H1 (cell line): Measurements from ENCODE around the gene PIM1.

ENCODE experiments used
- ASH2L ChIP-seq: fragments of 200-600, 300-600 bp; sonication (generic); IDR thresholded peaks from one replicate; pipeline ENCODE4 v1.7.1; 2017; ENCODE audit warnings: low read length
- ATF3 ChIP-seq: IDR thresholded peaks from 2 replicates; pipeline ENCODE4 v1.6.1; 2011; ENCODE audit warnings: low read depth, mild to moderate bottlenecking, low read length; ENCODE audit not compliant: insufficient read depth
- EP300 ChIP-seq, 2 experiments: IDR thresholded peaks; 1 replicate in 1 of 2; 2 replicates in 1 of 2; pipeline ENCODE4 v1.6.1; 2011 to 2012; ENCODE audit warnings: low read depth in 2 of 2, low read length in 2 of 2, mild to moderate bottlenecking in 2 of 2, borderline replicate concordance in 1 of 2, inconsistent platforms in 1 of 2, moderate library complexity in 1 of 2
- EZH2 ChIP-seq: fragments of 200-600 bp; sonication (generic); IDR thresholded peaks from 2 replicates; pipeline ENCODE4 v1.7.1; 2012; ENCODE audit warnings: low read depth, mild to moderate bottlenecking, moderate library complexity, low read length, inconsistent platforms; ENCODE audit not compliant: severe bottlenecking
- GABPA ChIP-seq: IDR thresholded peaks from 2 replicates; pipeline ENCODE4 v1.6.1; 2011; ENCODE audit warnings: mild to moderate bottlenecking, low read length, moderate library complexity, borderline replicate concordance; ENCODE audit not compliant: insufficient read depth
- JUND ChIP-seq: IDR thresholded peaks from 2 replicates; pipeline ENCODE4 v1.6.1; 2011; ENCODE audit warnings: mild to moderate bottlenecking, improper control_type of control experiment, low read length
- RBBP5 ChIP-seq: IDR thresholded peaks from 2 replicates; pipeline ENCODE4 v1.7.1; 2012; ENCODE audit warnings: low read depth, mild to moderate bottlenecking, inconsistent platforms, low read length, moderate library complexity, borderline replicate concordance
- TAF1 ChIP-seq: IDR thresholded peaks from 2 replicates; pipeline ENCODE4 v1.6.1; 2011; ENCODE audit warnings: mild to moderate bottlenecking, low read depth, low read length
- TAF7 ChIP-seq: optimal IDR thresholded peaks from 2 replicates; pipeline ENCODE3; 2011; ENCODE audit warnings: low read depth, mild to moderate bottlenecking, inconsistent platforms, low read length, moderate library complexity, borderline replicate concordance
- YY1 ChIP-seq: IDR thresholded peaks from 2 replicates; pipeline ENCODE4 v1.6.1; 2011; ENCODE audit warnings: low read depth, mild to moderate bottlenecking, low read length
- ZNF274 ChIP-seq: IDR thresholded peaks from 2 replicates; pipeline ENCODE4 v1.7.0; 2012; ENCODE audit warnings: low read length, borderline replicate concordance; ENCODE audit errors: extremely low read depth
- TF ChIP-seq, protein P1 (sequence below), 3 experiments: IDR thresholded peaks; 1 replicate in 2 of 3; 2 replicates in 1 of 3; pipeline versions ENCODE4 v1.5.1 to v1.6.1; 2011; ENCODE audit warnings: low read length in 3 of 3, mild to moderate bottlenecking in 3 of 3, inconsistent platforms in 2 of 3, low read depth in 1 of 3, moderate library complexity in 1 of 3; ENCODE audit not compliant: insufficient read depth in 1 of 3; ENCODE audit errors: control extremely low read depth in 1 of 3
- TF ChIP-seq, protein P2 (sequence below): IDR thresholded peaks from 2 replicates; pipeline ENCODE4 v1.6.1; 2012; ENCODE audit warnings: low read length, inconsistent platforms
- TF ChIP-seq, protein P3 (sequence below): IDR thresholded peaks from 2 replicates; pipeline ENCODE4 v1.6.1; 2011; ENCODE audit warnings: low read length, improper control_type of control experiment

DNA sequence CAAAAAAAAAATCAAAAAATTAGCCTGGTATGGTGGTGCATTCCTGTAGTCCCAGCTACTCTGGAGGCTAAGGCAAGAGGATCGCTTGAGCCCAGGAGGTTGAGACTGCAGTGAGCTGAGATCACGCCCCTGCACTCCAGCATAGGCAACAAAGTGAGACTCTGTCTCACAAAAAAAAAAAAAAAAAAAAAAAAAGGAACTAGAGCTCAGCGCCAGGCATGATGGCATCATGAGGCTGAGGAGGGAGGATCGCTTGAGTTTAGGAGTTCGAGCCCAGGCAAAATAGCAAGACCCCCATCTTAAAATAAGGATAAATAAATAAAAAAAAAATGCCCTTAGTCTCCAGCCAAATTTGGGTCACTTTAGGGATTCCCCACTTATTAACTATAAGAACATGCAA, 40.4 kb upstream of the PIM1 start:
- TF ChIP-seq, protein P1, sequence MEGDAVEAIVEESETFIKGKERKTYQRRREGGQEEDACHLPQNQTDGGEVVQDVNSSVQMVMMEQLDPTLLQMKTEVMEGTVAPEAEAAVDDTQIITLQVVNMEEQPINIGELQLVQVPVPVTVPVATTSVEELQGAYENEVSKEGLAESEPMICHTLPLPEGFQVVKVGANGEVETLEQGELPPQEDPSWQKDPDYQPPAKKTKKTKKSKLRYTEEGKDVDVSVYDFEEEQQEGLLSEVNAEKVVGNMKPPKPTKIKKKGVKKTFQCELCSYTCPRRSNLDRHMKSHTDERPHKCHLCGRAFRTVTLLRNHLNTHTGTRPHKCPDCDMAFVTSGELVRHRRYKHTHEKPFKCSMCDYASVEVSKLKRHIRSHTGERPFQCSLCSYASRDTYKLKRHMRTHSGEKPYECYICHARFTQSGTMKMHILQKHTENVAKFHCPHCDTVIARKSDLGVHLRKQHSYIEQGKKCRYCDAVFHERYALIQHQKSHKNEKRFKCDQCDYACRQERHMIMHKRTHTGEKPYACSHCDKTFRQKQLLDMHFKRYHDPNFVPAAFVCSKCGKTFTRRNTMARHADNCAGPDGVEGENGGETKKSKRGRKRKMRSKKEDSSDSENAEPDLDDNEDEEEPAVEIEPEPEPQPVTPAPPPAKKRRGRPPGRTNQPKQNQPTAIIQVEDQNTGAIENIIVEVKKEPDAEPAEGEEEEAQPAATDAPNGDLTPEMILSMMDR (IDR thresholded peaks at IDR 0.05; ENCODE audit: control extremely low read depth in 1 of 3, insufficient read depth in 1 of 3, low read depth in 1 of 3, low read length in 3 of 3) = no peak
- TF ChIP-seq, protein P2, sequence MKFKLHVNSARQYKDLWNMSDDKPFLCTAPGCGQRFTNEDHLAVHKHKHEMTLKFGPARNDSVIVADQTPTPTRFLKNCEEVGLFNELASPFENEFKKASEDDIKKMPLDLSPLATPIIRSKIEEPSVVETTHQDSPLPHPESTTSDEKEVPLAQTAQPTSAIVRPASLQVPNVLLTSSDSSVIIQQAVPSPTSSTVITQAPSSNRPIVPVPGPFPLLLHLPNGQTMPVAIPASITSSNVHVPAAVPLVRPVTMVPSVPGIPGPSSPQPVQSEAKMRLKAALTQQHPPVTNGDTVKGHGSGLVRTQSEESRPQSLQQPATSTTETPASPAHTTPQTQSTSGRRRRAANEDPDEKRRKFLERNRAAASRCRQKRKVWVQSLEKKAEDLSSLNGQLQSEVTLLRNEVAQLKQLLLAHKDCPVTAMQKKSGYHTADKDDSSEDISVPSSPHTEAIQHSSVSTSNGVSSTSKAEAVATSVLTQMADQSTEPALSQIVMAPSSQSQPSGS = no peak
- TF ChIP-seq TAF1 (no peak), ATF3 (no peak), EZH2 (no peak), ASH2L (no peak), JUND (no peak), EP300 (IDR thresholded peaks at IDR 0.05; ENCODE audit: borderline replicate concordance in 1 of 2, low read depth in 2 of 2, low read length in 2 of 2) (no peak), GABPA (no peak), TAF7 (no peak), RBBP5 (no peak), ZNF274 (no peak), YY1 (no peak)
- TF ChIP-seq, protein P3, sequence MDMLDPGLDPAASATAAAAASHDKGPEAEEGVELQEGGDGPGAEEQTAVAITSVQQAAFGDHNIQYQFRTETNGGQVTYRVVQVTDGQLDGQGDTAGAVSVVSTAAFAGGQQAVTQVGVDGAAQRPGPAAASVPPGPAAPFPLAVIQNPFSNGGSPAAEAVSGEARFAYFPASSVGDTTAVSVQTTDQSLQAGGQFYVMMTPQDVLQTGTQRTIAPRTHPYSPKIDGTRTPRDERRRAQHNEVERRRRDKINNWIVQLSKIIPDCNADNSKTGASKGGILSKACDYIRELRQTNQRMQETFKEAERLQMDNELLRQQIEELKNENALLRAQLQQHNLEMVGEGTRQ = no peak
